HCT116 (cell line): ENCODE measurements around the gene ACER1. TPM values are rescaled to one million over a fixed set of nuclear protein-coding genes. Genes with fewer than 3 reads are reported as not detected.

Source experiments
- ATAC-seq: fragments of 200-7000 bp; cut with Tn5 transposase; 2 replicates; pipeline ENCODE4 v1.9.1; 2020; ENCODE audit warnings: mild to moderate bottlenecking, moderate library complexity
- BruUV-seq: library from RNA; stranded (reverse); fragments of 400-500 nt; replicated peaks from 2 replicates; lab custom pipeline; 2021; lab: Mats Ljungman, UMichigan
- CTCF ChIA-PET: fragments of 300-600 bp; sonication (Branson Sonifier 250); formaldehyde crosslinking; loops from one replicate; lab custom pipeline; 2021; ENCODE audit warnings: antibody characterized with exemption; lab: Charles Lee
- POLR2A ChIA-PET: fragments of 300-600, 350-600 bp; sonication (Branson Sonifier 250); formaldehyde crosslinking; loops from one replicate; lab custom pipeline; 2021; ENCODE audit warnings: antibody characterized with exemption; lab: Charles Lee
- RAD21 ChIA-PET, 2 experiments: fragments of 300-600 bp; sonication (Branson Sonifier 250); formaldehyde crosslinking; loops; one replicate each; lab custom pipeline; 2023; ENCODE audit warnings: low total read pairs in 2 of 2; ENCODE audit not compliant: uncharacterized antibody in 2 of 2, unreplicated experiment in 2 of 2, low non-redundant PET in 1 of 2; lab: Charles Lee
- DNase-seq: peaks from one replicate; pipeline ENCODE4 v3.0.0-alpha.2; 2010; ENCODE audit warnings: low read depth, low spot score
- H2AFZ ChIP-seq: fragments of 200-600 bp; shearing (Covaris generic), sonication (generic); 2 replicates; pipeline ENCODE4 v1.6.1; 2017; ENCODE audit warnings: low read depth, mixed run types, mixed read lengths, antibody characterized with exemption, low read length; ENCODE audit not compliant: poor library complexity, severe bottlenecking
- H3K27ac ChIP-seq: 2 replicates; pipeline ENCODE4 v1.5.1; 2012; ENCODE audit warnings: low read depth, low read length
- H3K27me3 ChIP-seq: fragments of 200-600 bp; sonication (generic); 2 replicates; pipeline ENCODE4 v1.6.1; 2016; ENCODE audit warnings: mixed run types, low read length, mixed read lengths; ENCODE audit not compliant: insufficient read depth
- H3K36me3 ChIP-seq, 2 experiments: fragments of 200-500 bp in 1 of 2; fragments of 200-600 bp in 1 of 2; sonication (Bioruptor generic) in 1 of 2; sonication (generic) in 1 of 2; 2 replicates each; pipeline versions ENCODE4 v1.5.1 to v1.6.1; 2014 to 2016; ENCODE audit warnings: low read length in 2 of 2, inconsistent platforms in 1 of 2, mixed read lengths in 1 of 2, mixed run types in 1 of 2; ENCODE audit not compliant: insufficient read depth in 2 of 2, control insufficient read depth in 1 of 2
- H3K4me1 ChIP-seq, 2 experiments: fragments of 200-600 bp in 1 of 2; sonication (generic) in 1 of 2; 2 replicates each; pipeline versions ENCODE4 v1.5.1 to v1.6.1; 2012 to 2017; ENCODE audit warnings: low read length in 2 of 2, inconsistent platforms in 1 of 2, mild to moderate bottlenecking in 1 of 2, mixed read lengths in 1 of 2, mixed run types in 1 of 2, moderate library complexity in 1 of 2; ENCODE audit not compliant: insufficient read depth in 2 of 2, control insufficient read depth in 1 of 2
- H3K4me2 ChIP-seq: fragments of 200-600 bp; sonication (generic); 2 replicates; pipeline ENCODE4 v1.6.1; 2017; ENCODE audit warnings: mixed run types, low read length, mixed read lengths
- H3K4me3 ChIP-seq, 2 experiments: fragments of 200-600 bp in 1 of 2; sonication (generic) in 1 of 2; replicated peaks in 1 of 2; 2 replicates each; pipeline ENCODE4 v1.5.1; 2011 to 2016; ENCODE audit warnings: low read length in 2 of 2, control low read depth in 1 of 2, low read depth in 1 of 2, mild to moderate bottlenecking in 1 of 2, mixed read lengths in 1 of 2, mixed run types in 1 of 2
- H3K79me2 ChIP-seq: fragments of 200-600 bp; sonication (generic); 2 replicates; pipeline ENCODE4 v1.6.1; 2017; ENCODE audit warnings: mild to moderate bottlenecking, mixed run types, low read length, moderate library complexity, mixed read lengths; ENCODE audit not compliant: insufficient read depth
- H3K9ac ChIP-seq: fragments of 200-600 bp; sonication (generic); 2 replicates; pipeline ENCODE4 v1.6.1; 2016; ENCODE audit warnings: low read length, mixed read lengths
- H3K9me2 ChIP-seq: fragments of 200-600 bp; sonication (generic), shearing (Covaris generic); 2 replicates; pipeline ENCODE4 v1.6.1; 2017; ENCODE audit warnings: mixed run types, mild to moderate bottlenecking, moderate library complexity; ENCODE audit not compliant: insufficient read depth
- H3K9me3 ChIP-seq, 2 experiments: fragments of 200-500 bp in 1 of 2; fragments of 200-600 bp in 1 of 2; sonication (Bioruptor generic) in 1 of 2; sonication (generic) in 1 of 2; 2 replicates each; pipeline ENCODE4 v1.6.1; 2014 to 2017; ENCODE audit warnings: low read length in 2 of 2, mixed read lengths in 2 of 2, inconsistent platforms in 1 of 2, low read depth in 1 of 2, mild to moderate bottlenecking in 1 of 2, mixed run types in 1 of 2, moderate library complexity in 1 of 2; ENCODE audit not compliant: control insufficient read depth in 1 of 2, insufficient read depth in 1 of 2
- H4K20me1 ChIP-seq: fragments of 200-600 bp; sonication (generic), shearing (Covaris generic); 2 replicates; pipeline ENCODE4 v1.6.1; 2017; ENCODE audit warnings: mixed run types, mild to moderate bottlenecking, moderate library complexity; ENCODE audit not compliant: insufficient read depth
- JUND ChIP-seq: IDR thresholded peaks from 2 replicates; pipeline ENCODE4 v1.6.1; 2012
- POLR2AphosphoS5 ChIP-seq: IDR thresholded peaks from 2 replicates; pipeline ENCODE4 v1.6.1; 2011; ENCODE audit warnings: mild to moderate bottlenecking, low read depth, low read length, moderate library complexity
- RAD21 ChIP-seq: IDR thresholded peaks from 2 replicates; pipeline ENCODE4 v1.6.1; 2012; ENCODE audit warnings: low read depth, mild to moderate bottlenecking
- SIN3A ChIP-seq: IDR thresholded peaks from 2 replicates; pipeline ENCODE4 v1.6.1; 2012; ENCODE audit warnings: low read depth
- SRF ChIP-seq: IDR thresholded peaks from 2 replicates; pipeline ENCODE4 v1.6.1; 2012; ENCODE audit warnings: low read depth
- intact Hi-C: fragments of 100-400 bp; cut with micrococcal nuclease; formaldehyde crosslinking; loops from 2 replicates; pipeline ENCODE4 v1.10.0; 2022
- total RNA-seq: library from RNA; stranded (reverse); gene quantifications from one replicate; pipeline ENCODE4 v1.2.1, GENCODE V29; 2021; ENCODE audit not compliant: unreplicated experiment
- TF ChIP-seq, protein P1 (sequence below): IDR thresholded peaks from 2 replicates; pipeline ENCODE4 v1.6.1; 2012
- TF ChIP-seq, protein P2 (sequence below): IDR thresholded peaks from 2 replicates; pipeline ENCODE4 v1.6.1; 2011; ENCODE audit warnings: mild to moderate bottlenecking, low read length, moderate library complexity; ENCODE audit not compliant: insufficient replicate concordance; ENCODE audit errors: extremely low read depth
- TF ChIP-seq, protein P3 (sequence below), 3 experiments: fragments of 200-600 bp in 1 of 3; sonication (generic) in 1 of 3; IDR thresholded peaks in 2 of 3; conservative IDR thresholded peaks in 1 of 3; 2 replicates each; pipeline ENCODE4 v1.5.1; 2012 to 2017; ENCODE audit warnings: low read depth in 2 of 3, low read length in 2 of 3, antibody characterized with exemption in 1 of 3, borderline replicate concordance in 1 of 3, control low read depth in 1 of 3, mild to moderate bottlenecking in 1 of 3, mixed read lengths in 1 of 3, mixed run types in 1 of 3, moderate library complexity in 1 of 3; ENCODE audit not compliant: insufficient read depth in 1 of 3

ACER1 gene
- total RNA-seq, 1 experiment from 2014 or later = not detected

DNA sequence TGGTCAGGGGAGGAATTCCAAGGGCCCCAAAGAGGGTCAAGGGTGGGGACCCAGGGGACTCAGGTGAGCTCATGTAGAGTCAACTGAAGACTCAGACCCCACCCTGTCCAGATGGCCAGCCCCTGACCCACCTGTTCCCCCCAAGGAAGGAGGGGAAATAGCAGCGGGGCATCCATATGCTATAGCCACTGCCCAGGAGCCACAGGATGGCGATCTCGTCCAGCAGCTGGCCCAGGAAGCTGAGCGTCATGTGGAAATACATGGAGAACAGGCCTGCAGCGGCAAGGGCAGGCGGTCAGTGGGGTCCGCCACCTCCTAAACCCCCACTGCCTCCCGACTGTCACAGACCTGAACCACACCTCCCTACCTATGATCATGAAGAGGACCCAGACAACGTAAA is 21.4 kb downstream of the ACER1 start:
- no peaks in the 10 kb centered on the region for H4K20me1 ChIP-seq
- ATAC-seq = peak; percentile 27; the same call in 1 of the 2 replicates
- H3K27ac ChIP-seq = no peak overlapping the region
- POLR2A ChIA-PET = no interaction called here
- no peaks in the 10 kb centered on the region for H3K9me3 ChIP-seq
- no peak overlapping the region for H3K4me3 ChIP-seq
- no peaks in the 10 kb centered on the region for H3K4me1 ChIP-seq
- no TSS peak for BruUV-seq
- H3K79me2 ChIP-seq = no peaks in the 10 kb centered on the region
- H3K9me2 ChIP-seq = no peaks in the 10 kb centered on the region
- H3K9ac ChIP-seq = no peak overlapping the region
- H2AFZ ChIP-seq = no peak overlapping the region
- RAD21 ChIA-PET = no interaction called here
- no peaks in the 10 kb centered on the region for H3K27me3 ChIP-seq
- CTCF ChIA-PET = interaction anchor here (1.0 kb wide), 1 partner anchor 552 kb away, joined by 3 read pairs; no protein-coding TSS in a partner anchor
- TF ChIP-seq, protein P1, sequence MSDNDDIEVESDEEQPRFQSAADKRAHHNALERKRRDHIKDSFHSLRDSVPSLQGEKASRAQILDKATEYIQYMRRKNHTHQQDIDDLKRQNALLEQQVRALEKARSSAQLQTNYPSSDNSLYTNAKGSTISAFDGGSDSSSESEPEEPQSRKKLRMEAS = no peak
- TF ChIP-seq JUND = no peak
- TF ChIP-seq SIN3A = no peak
- peak; percentile 52 for TF ChIP-seq RAD21
- no peak for TF ChIP-seq POLR2AphosphoS5
- TF ChIP-seq, protein P2, sequence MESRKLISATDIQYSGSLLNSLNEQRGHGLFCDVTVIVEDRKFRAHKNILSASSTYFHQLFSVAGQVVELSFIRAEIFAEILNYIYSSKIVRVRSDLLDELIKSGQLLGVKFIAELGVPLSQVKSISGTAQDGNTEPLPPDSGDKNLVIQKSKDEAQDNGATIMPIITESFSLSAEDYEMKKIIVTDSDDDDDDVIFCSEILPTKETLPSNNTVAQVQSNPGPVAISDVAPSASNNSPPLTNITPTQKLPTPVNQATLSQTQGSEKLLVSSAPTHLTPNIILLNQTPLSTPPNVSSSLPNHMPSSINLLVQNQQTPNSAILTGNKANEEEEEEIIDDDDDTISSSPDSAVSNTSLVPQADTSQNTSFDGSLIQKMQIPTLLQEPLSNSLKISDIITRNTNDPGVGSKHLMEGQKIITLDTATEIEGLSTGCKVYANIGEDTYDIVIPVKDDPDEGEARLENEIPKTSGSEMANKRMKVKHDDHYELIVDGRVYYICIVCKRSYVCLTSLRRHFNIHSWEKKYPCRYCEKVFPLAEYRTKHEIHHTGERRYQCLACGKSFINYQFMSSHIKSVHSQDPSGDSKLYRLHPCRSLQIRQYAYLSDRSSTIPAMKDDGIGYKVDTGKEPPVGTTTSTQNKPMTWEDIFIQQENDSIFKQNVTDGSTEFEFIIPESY = no peak
- TF ChIP-seq, protein P3, sequence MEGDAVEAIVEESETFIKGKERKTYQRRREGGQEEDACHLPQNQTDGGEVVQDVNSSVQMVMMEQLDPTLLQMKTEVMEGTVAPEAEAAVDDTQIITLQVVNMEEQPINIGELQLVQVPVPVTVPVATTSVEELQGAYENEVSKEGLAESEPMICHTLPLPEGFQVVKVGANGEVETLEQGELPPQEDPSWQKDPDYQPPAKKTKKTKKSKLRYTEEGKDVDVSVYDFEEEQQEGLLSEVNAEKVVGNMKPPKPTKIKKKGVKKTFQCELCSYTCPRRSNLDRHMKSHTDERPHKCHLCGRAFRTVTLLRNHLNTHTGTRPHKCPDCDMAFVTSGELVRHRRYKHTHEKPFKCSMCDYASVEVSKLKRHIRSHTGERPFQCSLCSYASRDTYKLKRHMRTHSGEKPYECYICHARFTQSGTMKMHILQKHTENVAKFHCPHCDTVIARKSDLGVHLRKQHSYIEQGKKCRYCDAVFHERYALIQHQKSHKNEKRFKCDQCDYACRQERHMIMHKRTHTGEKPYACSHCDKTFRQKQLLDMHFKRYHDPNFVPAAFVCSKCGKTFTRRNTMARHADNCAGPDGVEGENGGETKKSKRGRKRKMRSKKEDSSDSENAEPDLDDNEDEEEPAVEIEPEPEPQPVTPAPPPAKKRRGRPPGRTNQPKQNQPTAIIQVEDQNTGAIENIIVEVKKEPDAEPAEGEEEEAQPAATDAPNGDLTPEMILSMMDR (IDR thresholded peaks at IDR 0.05 in 2 of 3, conservative IDR thresholded peaks at IDR 0.05 in 1 of 3; ENCODE audit: borderline replicate concordance in 1 of 3, insufficient read depth in 1 of 3, low read depth in 2 of 3, low read length in 2 of 3) = peak in 2 of 3 experiments; percentile 12 to 18; a peak in 2 of 6 replicates
- TF ChIP-seq SRF = no peak
- TF ChIP-seq, all 23 proteins: peak for 2
- no peak for DNase-seq
- Histone ChIP-seq H3K36me3 (no peaks in the 10 kb centered on the region), H3K4me2 (no peak overlapping the region)
- intact Hi-C loops = no loop called here
